ENCODE results near the gene RBM19.

The RBM19 gene

GRCh38 chr12:113954547-113954946 lies 11.6 kb downstream of the RBM19 start:
- Histone ChIP-seq H3K9me3 (ENCODE audit: control insufficient read depth in 2 of 2, low read length in 2 of 2) (no peaks in the 10 kb centered on the region), H3K36me3 (ENCODE audit: control insufficient read depth in 2 of 2, insufficient read depth in 2 of 2, low read length in 2 of 2) (peaks cover 55 to 74% of the 10 kb centered on the region in 2 donors), H3K4me1 (ENCODE audit: control insufficient read depth, insufficient read depth, low read length) (no peaks in the 10 kb centered on the region), H3K4me3 (ENCODE audit: low read length in 2 of 2) (no peak overlapping the region), H3K27ac (ENCODE audit: low read length) (no peak overlapping the region), H3K27me3 (ENCODE audit: control insufficient read depth in 1 of 2, insufficient read depth in 2 of 2, low read length in 2 of 2) (no peaks in the 10 kb centered on the region), H3K9ac (ENCODE audit: low read length in 2 of 2) (no peak overlapping the region)

DNA sequence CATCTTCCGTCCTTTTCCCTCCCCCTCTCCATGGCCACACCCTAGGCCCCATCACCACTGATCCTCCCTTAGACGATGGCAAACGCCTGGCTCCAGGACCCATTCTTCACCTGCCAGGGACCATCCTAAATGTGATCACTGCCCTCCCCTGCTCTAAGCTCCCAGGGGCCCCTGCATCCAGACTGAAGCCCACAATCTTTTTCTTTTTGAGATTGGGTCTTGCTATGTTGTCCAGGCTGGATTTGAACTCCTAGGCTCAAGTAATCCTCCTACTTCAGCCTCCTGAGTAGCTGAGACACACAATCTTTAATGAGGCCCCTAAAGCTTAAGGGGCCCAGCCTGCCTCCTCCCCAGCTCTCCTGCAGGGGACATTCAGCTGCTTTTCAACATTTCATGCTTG lies 15.3 kb downstream of the RBM19 start:
- Histone ChIP-seq H3K36me3 (ENCODE audit: control insufficient read depth in 2 of 2, insufficient read depth in 2 of 2, low read length in 2 of 2) (peaks cover 65 to 84% of the 10 kb centered on the region in 2 donors), H3K4me1 (ENCODE audit: control insufficient read depth, insufficient read depth, low read length) (no peaks in the 10 kb centered on the region), H3K9me3 (ENCODE audit: control insufficient read depth in 2 of 2, low read length in 2 of 2) (no peaks in the 10 kb centered on the region)

DNA sequence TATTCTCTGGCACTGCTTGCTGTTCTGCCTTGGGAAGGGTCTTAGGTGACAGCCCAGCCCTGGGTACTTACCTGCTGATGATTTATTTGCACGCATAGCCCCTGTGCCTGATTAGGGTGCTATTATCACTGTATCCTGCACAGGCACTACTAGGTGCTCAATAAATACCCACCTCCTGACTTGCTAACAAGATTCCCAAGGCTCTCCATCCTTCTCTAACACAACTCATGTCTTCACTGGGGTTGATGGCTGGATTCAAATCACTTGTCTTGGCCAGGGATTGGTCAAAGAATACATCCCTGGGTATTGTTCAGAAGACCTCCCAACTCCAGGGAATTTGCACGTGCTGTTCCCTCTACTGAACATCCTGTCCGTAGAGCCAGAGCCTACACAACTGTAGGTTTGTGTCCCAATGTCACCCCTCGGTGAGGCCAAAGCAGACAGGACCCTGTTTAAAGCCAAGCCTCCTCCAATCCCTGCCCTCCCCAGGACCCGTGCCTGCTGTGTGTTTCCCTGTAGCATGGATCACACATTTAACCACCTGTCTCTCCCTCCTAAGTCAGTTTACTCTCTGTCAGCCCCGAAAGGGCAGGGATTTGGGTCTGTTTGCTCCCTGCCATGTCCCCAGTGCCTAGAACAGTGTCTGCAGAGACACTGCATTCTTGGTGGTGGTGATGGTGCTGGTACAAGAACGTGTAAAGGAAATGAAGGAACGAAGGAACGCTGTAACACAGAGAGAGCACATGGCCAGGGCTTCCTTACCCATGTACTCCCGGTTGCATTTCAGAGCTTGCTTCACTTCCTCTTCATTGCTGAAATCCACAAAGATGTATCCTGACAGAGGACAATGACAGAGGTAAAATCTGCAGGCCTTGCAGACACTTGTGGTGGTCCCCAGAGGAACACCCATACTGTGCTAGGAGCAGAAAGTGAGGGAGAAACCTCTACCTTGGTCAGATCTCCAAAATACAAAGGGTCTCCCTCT lies 16.5 kb downstream of the RBM19 start:
- Histone ChIP-seq H3K4me1 (ENCODE audit: control insufficient read depth, insufficient read depth, low read length) (no peaks in the 10 kb centered on the region), H3K9me3 (ENCODE audit: control insufficient read depth in 2 of 2, low read length in 2 of 2) (no peaks in the 10 kb centered on the region), H3K27ac (ENCODE audit: low read length) (no peak overlapping the region), H3K4me3 (ENCODE audit: low read length in 2 of 2) (no peak overlapping the region), H3K36me3 (ENCODE audit: control insufficient read depth in 2 of 2, insufficient read depth in 2 of 2, low read length in 2 of 2) (peaks cover 65 to 83% of the 10 kb centered on the region in 2 donors), H3K9ac (ENCODE audit: low read length in 2 of 2) (no peak overlapping the region), H3K27me3 (ENCODE audit: control insufficient read depth in 1 of 2, insufficient read depth in 2 of 2, low read length in 2 of 2) (no peaks in the 10 kb centered on the region)

More for the DNA sequence above, 15.3 kb downstream of the RBM19 start:
- Histone ChIP-seq H3K27ac (ENCODE audit: low read length) (no peak overlapping the region), H3K9ac (ENCODE audit: low read length in 2 of 2) (no peak overlapping the region), H3K4me3 (ENCODE audit: low read length in 2 of 2) (no peak overlapping the region), H3K27me3 (ENCODE audit: control insufficient read depth in 1 of 2, insufficient read depth in 2 of 2, low read length in 2 of 2) (no peaks in the 10 kb centered on the region)

DNA sequence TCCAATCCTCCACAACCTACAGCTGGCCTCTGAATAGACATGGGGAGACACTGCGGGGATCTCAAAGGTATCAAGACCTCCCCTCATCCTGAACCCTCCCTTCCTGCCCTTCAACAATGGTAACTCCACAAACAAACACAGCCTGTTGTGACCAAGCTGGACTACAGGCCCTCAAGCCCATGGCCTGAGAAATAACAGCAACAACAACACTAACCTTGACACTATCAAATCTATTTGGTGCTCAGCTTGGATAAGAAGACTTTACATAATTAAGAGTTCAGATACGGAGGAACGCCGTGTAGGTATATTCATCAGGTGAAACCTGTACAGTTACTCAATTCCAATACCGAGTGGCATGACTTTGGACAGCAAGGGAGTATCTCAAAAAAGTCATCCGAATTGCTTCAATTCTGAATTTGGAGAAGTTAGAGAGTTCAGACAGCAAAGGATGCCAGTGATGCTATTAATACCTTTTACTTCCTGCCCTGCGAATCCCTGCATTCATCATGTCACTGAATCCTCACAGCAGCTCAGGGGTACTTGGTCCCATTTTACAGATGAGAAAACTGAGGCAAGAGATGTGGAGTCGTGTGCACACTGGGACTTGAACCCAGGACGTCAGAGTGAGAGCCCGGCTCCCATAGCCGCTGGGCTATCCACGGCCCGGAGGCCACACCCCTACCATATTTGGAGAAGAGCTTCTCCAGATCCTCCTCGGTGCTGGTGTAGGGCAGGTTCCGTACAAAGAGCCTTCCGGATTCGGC lies 17.8 kb downstream of the RBM19 start:
- no peaks in the 10 kb centered on the region for H3K9me3 ChIP-seq (ENCODE audit: control insufficient read depth in 2 of 2, low read length in 2 of 2)
- no peak overlapping the region for H3K9ac ChIP-seq (ENCODE audit: low read length in 2 of 2)
- H3K27ac ChIP-seq (ENCODE audit: low read length) = no peak overlapping the region
- H3K27me3 ChIP-seq (ENCODE audit: control insufficient read depth in 1 of 2, insufficient read depth in 2 of 2, low read length in 2 of 2) = no peaks in the 10 kb centered on the region
- no peaks in the 10 kb centered on the region for H3K4me1 ChIP-seq (ENCODE audit: control insufficient read depth, insufficient read depth, low read length)
- peaks cover 65 to 76% of the 10 kb centered on the region in 2 donors for H3K36me3 ChIP-seq (ENCODE audit: control insufficient read depth in 2 of 2, insufficient read depth in 2 of 2, low read length in 2 of 2)
- H3K4me3 ChIP-seq (ENCODE audit: low read length in 2 of 2) = no peak overlapping the region

DNA sequence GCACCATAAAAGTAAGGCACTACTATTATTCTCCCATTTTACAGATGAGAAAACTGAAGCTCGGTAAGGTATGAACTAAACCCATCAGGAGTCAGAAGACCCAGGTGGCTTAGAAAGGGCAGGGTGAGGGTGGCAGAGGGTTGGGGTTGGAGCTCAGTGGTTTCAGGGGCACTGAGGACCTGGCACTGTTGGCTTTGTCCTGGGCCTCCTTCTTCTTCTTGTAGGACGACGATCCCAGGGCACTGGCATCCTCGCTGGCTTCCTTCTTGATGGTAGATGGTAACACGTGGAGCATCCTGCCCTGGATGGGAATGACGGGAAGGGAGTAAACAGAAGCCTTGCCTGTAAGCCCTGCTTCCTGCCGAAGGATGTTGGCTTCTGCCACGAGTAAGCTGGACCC lies 19.9 kb downstream of the RBM19 start:
- H3K27ac ChIP-seq (ENCODE audit: low read length) = no peak overlapping the region
- H3K9ac ChIP-seq (ENCODE audit: low read length in 2 of 2) = no peak overlapping the region
- peaks cover 66 to 78% of the 10 kb centered on the region in 2 donors for H3K36me3 ChIP-seq (ENCODE audit: control insufficient read depth in 2 of 2, insufficient read depth in 2 of 2, low read length in 2 of 2)
- H3K4me1 ChIP-seq (ENCODE audit: control insufficient read depth, insufficient read depth, low read length) = no peaks in the 10 kb centered on the region
- no peak overlapping the region for H3K4me3 ChIP-seq (ENCODE audit: low read length in 2 of 2)
- H3K27me3 ChIP-seq (ENCODE audit: control insufficient read depth in 1 of 2, insufficient read depth in 2 of 2, low read length in 2 of 2) = no peaks in the 10 kb centered on the region
- no peaks in the 10 kb centered on the region for H3K9me3 ChIP-seq (ENCODE audit: control insufficient read depth in 2 of 2, low read length in 2 of 2)

GRCh38 chr12:113945174-113946173 lies 20.7 kb downstream of the RBM19 start:
- Histone ChIP-seq H3K9me3 (ENCODE audit: control insufficient read depth in 2 of 2, low read length in 2 of 2) (no peaks in the 10 kb centered on the region), H3K4me3 (ENCODE audit: low read length in 2 of 2) (no peak overlapping the region), H3K9ac (ENCODE audit: low read length in 2 of 2) (no peak overlapping the region), H3K36me3 (ENCODE audit: control insufficient read depth in 2 of 2, insufficient read depth in 2 of 2, low read length in 2 of 2) (peaks cover 66 to 78% of the 10 kb centered on the region in 2 donors), H3K4me1 (ENCODE audit: control insufficient read depth, insufficient read depth, low read length) (no peaks in the 10 kb centered on the region), H3K27me3 (ENCODE audit: control insufficient read depth in 1 of 2, insufficient read depth in 2 of 2, low read length in 2 of 2) (no peaks in the 10 kb centered on the region), H3K27ac (ENCODE audit: low read length) (no peak overlapping the region)

- no peak overlapping the region for H3K27ac ChIP-seq (ENCODE audit: low read length)
- no peaks in the 10 kb centered on the region for H3K4me1 ChIP-seq (ENCODE audit: control insufficient read depth, insufficient read depth, low read length)
- H3K9me3 ChIP-seq (ENCODE audit: control insufficient read depth in 2 of 2, low read length in 2 of 2) = no peaks in the 10 kb centered on the region
- H3K36me3 ChIP-seq (ENCODE audit: control insufficient read depth in 2 of 2, insufficient read depth in 2 of 2, low read length in 2 of 2) = peaks cover 51 to 64% of the 10 kb centered on the region in 2 donors
- H3K4me3 ChIP-seq (ENCODE audit: low read length in 2 of 2) = no peak overlapping the region
- no peak overlapping the region for H3K9ac ChIP-seq (ENCODE audit: low read length in 2 of 2)
- H3K27me3 ChIP-seq (ENCODE audit: control insufficient read depth in 1 of 2, insufficient read depth in 2 of 2, low read length in 2 of 2) = no peaks in the 10 kb centered on the region
Measured at GRCh38 chr12:113942209-113942608, 23.9 kb downstream of the RBM19 start.

- H3K4me3 ChIP-seq (ENCODE audit: low read length in 2 of 2) = no peak overlapping the region
- no peak overlapping the region for H3K9ac ChIP-seq (ENCODE audit: low read length in 2 of 2)
- no peaks in the 10 kb centered on the region for H3K27me3 ChIP-seq (ENCODE audit: control insufficient read depth in 1 of 2, insufficient read depth in 2 of 2, low read length in 2 of 2)
- H3K36me3 ChIP-seq (ENCODE audit: control insufficient read depth in 2 of 2, insufficient read depth in 2 of 2, low read length in 2 of 2) = peaks cover 46 to 64% of the 10 kb centered on the region in 2 donors
- no peaks in the 10 kb centered on the region for H3K9me3 ChIP-seq (ENCODE audit: control insufficient read depth in 2 of 2, low read length in 2 of 2)
- no peaks in the 10 kb centered on the region for H3K4me1 ChIP-seq (ENCODE audit: control insufficient read depth, insufficient read depth, low read length)
- H3K27ac ChIP-seq (ENCODE audit: low read length) = no peak overlapping the region
Measured at GRCh38 chr12:113941208-113941486, 25.0 kb downstream of the RBM19 start.

GRCh38 chr12:113940357-113941207 lies 25.5 kb downstream of the RBM19 start:
- H3K36me3 ChIP-seq (ENCODE audit: control insufficient read depth in 2 of 2, insufficient read depth in 2 of 2, low read length in 2 of 2) = peaks cover 43 to 59% of the 10 kb centered on the region in 2 donors
- H3K9ac ChIP-seq (ENCODE audit: low read length in 2 of 2) = no peak overlapping the region
- no peaks in the 10 kb centered on the region for H3K4me1 ChIP-seq (ENCODE audit: control insufficient read depth, insufficient read depth, low read length)
- no peak overlapping the region for H3K27ac ChIP-seq (ENCODE audit: low read length)
- H3K9me3 ChIP-seq (ENCODE audit: control insufficient read depth in 2 of 2, low read length in 2 of 2) = no peaks in the 10 kb centered on the region
- H3K27me3 ChIP-seq (ENCODE audit: control insufficient read depth in 1 of 2, insufficient read depth in 2 of 2, low read length in 2 of 2) = no peaks in the 10 kb centered on the region
- no peak overlapping the region for H3K4me3 ChIP-seq (ENCODE audit: low read length in 2 of 2)
